Cortex of kidney (tissue), 1 donor: ENCODE data around the gene ZNF609.

Experiments used
- DNase-seq: peaks from one replicate; lab custom pipeline; 2025; lab: John Stamatoyannopoulos, UW

The ZNF609 gene

GRCh38 chr15:64536244-64536836 lies 76.0 kb downstream of the ZNF609 start:
- no peak for DNase-seq

- DNase-seq, result no peak
These were observed 81.7 kb downstream of the ZNF609 start for GRCh38 chr15:64542091-64542490.

- DNase-seq, result no peak
These were observed 84.1 kb downstream of the ZNF609 start for GRCh38 chr15:64544450-64544849.

GRCh38 chr15:64547275-64547674 lies 86.9 kb downstream of the ZNF609 start:
- no peak for DNase-seq

- no peak for DNase-seq
These were observed 87.9 kb downstream of the ZNF609 start for GRCh38 chr15:64548235-64548634.

- no peak for DNase-seq
These were observed 89.5 kb downstream of the ZNF609 start for GRCh38 chr15:64549860-64550259.

GRCh38 chr15:64552281-64552948 lies 92.0 kb downstream of the ZNF609 start:
- no peak for DNase-seq

GRCh38 chr15:64558460-64559179 lies 98.2 kb downstream of the ZNF609 start:
- DNase-seq, result no peak

GRCh38 chr15:64559243-64559642 lies 98.9 kb downstream of the ZNF609 start:
- DNase-seq, result no peak

- DNase-seq, result no peak
These were observed 100.1 kb downstream of the ZNF609 start for GRCh38 chr15:64560501-64560900.

- DNase-seq, result no peak
These were observed 100.6 kb downstream of the ZNF609 start for GRCh38 chr15:64560998-64561397.

GRCh38 chr15:64562003-64562640 lies 101.7 kb downstream of the ZNF609 start:
- DNase-seq, result no peak

GRCh38 chr15:64566102-64566501 lies 105.7 kb downstream of the ZNF609 start:
- no peak for DNase-seq

GRCh38 chr15:64566629-64567427 lies 106.5 kb downstream of the ZNF609 start:
- no peak for DNase-seq

- no peak for DNase-seq
These were observed 108.4 kb downstream of the ZNF609 start for GRCh38 chr15:64568765-64569164.

GRCh38 chr15:64571857-64572291 lies 111.5 kb downstream of the ZNF609 start:
- DNase-seq, result no peak

- DNase-seq, result no peak
These were observed 112.5 kb downstream of the ZNF609 start for GRCh38 chr15:64572856-64573255.

- DNase-seq, result no peak
These were observed 114.1 kb downstream of the ZNF609 start for GRCh38 chr15:64574301-64575017.

GRCh38 chr15:64580696-64581407 lies 120.5 kb downstream of the ZNF609 start:
- DNase-seq, result no peak

GRCh38 chr15:64581408-64581761 lies 121.0 kb downstream of the ZNF609 start:
- no peak for DNase-seq

GRCh38 chr15:64582202-64582601 lies 121.8 kb downstream of the ZNF609 start:
- no peak for DNase-seq
